ENCODE results near the gene EXTL1. TPM values are rescaled to one million over a fixed set of nuclear protein-coding genes. Genes with fewer than 3 reads are reported as not detected.

EXTL1 gene
- total RNA-seq, 1 experiment from 2014 or later: 1.0 TPM

DNA sequence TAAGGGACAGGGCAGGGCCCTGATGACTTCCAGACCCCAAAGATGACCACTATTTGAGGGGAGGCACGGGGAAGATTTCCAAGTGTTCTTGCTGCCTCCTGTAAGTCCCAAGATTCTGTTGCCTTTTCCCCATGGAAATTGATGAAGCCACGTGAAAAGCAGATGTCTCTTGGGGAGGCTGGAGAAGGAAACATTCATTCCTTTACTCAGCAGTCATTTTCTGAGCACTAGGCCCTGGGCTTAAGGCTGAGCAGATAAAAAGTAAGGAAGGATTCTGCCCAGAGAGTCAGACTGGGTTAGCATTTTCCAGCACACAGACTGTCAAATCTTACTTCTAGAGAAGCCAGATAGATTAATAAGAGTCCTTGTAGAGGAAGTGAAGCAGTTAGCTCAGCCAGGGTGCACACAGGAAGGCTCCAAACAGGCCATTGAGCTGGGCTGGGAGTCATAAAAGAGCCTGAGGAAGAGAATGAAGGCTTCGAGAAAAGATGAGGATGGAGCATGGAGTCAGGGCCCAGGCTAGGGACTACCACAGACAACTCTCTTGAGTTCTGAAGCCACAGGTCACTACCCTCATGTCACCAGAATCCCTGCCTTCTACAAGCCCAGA lies 10.1 kb downstream of the EXTL1 start:
- Histone ChIP-seq H2BK20ac (ENCODE audit: low read depth, low read length, poor library complexity, severe bottlenecking) (no peak overlapping the region), H3K4me1 (ENCODE audit: insufficient read depth, low read length) (no peaks in the 10 kb centered on the region; the same call in 1 of the 2 replicates), H2BK12ac (ENCODE audit: insufficient read length, low read depth, low read length) (no peak overlapping the region), H3K9me3 (ENCODE audit: control insufficient read depth, low read depth, low read length) (no peaks in the 10 kb centered on the region), H3K4ac (ENCODE audit: low read depth, low read length) (no peak overlapping the region), H3T11ph (ENCODE audit: low read length) (no peak overlapping the region), H4K91ac (ENCODE audit: insufficient read length, low read depth, low read length) (no peak overlapping the region), H3K23me2 (ENCODE audit: insufficient read length, low read depth, low read length, poor library complexity, severe bottlenecking) (peaks cover 12% of the 10 kb centered on the region), H3K79me1 (ENCODE audit: insufficient read depth, low read depth, low read length, poor library complexity, severe bottlenecking) (no peaks in the 10 kb centered on the region), H2AK5ac (ENCODE audit: insufficient read length, low read length) (no peak overlapping the region), H4K8ac (replicated peaks; ENCODE audit: insufficient read length, low read depth, low read length) (no peak overlapping the region), H3K79me2 (ENCODE audit: insufficient read depth, low read length) (no peaks in the 10 kb centered on the region), H2BK5ac (ENCODE audit: insufficient read length, low read length) (no peak overlapping the region), H2BK15ac (ENCODE audit: low read depth, low read length) (no peak overlapping the region), H3K18ac (ENCODE audit: insufficient read length, low read depth, low read length) (no peak overlapping the region), H3K4me2 (ENCODE audit: insufficient read depth, insufficient read length, low read length) (no peak overlapping the region), H3K27ac (ENCODE audit: insufficient read length, low read depth, low read length) (no peak overlapping the region), H3K9ac (ENCODE audit: extremely low read depth, insufficient read length, low read length) (no peak overlapping the region), H4K5ac (ENCODE audit: insufficient read length, low read depth, low read length) (no peak overlapping the region), H4K20me1 (ENCODE audit: control insufficient read depth, insufficient read depth, insufficient read length) (no peaks in the 10 kb centered on the region), H3K27me3 (ENCODE audit: insufficient read depth, low read length) (peaks cover 4% of the 10 kb centered on the region; the same call in 1 of the 2 replicates), H2AFZ (ENCODE audit: low read length) (no peak overlapping the region), H3K14ac (ENCODE audit: insufficient read depth, low read length) (no peak overlapping the region), H3K56ac (ENCODE audit: insufficient read length, low read depth, low read length) (no peak overlapping the region), H2BK120ac (ENCODE audit: low read depth, low read length, poor library complexity, severe bottlenecking) (no peak overlapping the region), H3K23ac (ENCODE audit: insufficient read length, low read depth, low read length) (no peak overlapping the region)
- no CpG with 5 or more reads among the region's 3 CpGs for WGBS (ENCODE audit: extremely low coverage, insufficient read length, low lambda C conversion rate)
- no peak for DNase-seq
- Mint-ChIP-seq H3K4me3 (no peak overlapping the region), H3K4me1 (peaks cover 9 to 12% of the 10 kb centered on the region in 2 experiments), H3K27ac (no peak overlapping the region), H3K9me3 (no peaks in the 10 kb centered on the region), H3K36me3 (ENCODE audit: insufficient read depth in 1 of 3, low read depth in 3 of 3) (no peaks in the 10 kb centered on the region), H3K27me3 (ENCODE audit: low read depth) (peaks cover 45% of the 10 kb centered on the region)
- no peak for TF ChIP-seq CTCF (conservative IDR thresholded peaks at IDR 0.05)

Measured in H9 (cell line).